Activated naive CD4-positive, alpha-beta T cell treated with Interleukin-2 at 50 U/mL for 16 hours (primary cell): ENCODE measurements around the gene EPHB1.
"Not testable (repeated sequence)": the region's sequence is repeated elsewhere in the genome, so short reads cannot be mapped to it uniquely, and the experiment has no call there.

Experiments used
- DNase-seq: peaks from one replicate; pipeline ENCODE4 v3.0.0-alpha.2; 2020

The EPHB1 gene

DNA sequence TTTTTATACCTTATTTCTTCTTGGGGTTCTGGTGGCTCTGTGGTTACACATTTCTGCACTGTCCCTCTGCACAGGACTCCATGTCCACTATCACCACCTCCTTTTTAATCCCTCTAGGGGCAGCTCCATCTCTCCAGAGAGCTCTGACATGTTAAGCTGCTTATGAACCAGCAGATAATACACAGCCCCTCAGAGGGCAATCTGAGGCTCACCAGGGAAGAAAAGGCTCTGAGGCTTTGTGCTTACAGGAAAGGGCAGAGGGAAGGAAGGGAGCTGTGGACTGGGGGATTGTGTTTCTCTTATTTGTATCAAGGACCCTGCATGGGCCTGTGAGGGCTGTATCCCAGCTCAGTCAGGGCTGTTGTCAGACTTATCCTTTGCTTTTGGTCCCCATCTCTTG, 164.5 kb downstream of the EPHB1 start:
- DNase-seq, result no peak

GRCh38 chr3:134964226-134964625, 169.2 kb downstream of the EPHB1 start:
- no peak for DNase-seq

GRCh38 chr3:134965865-134966481, 170.9 kb downstream of the EPHB1 start:
- no peak for DNase-seq

- DNase-seq, result no peak
Observed at GRCh38 chr3:134970895-134971294, 175.8 kb downstream of the EPHB1 start.

- DNase-seq, result no peak
Observed at GRCh38 chr3:134971306-134971705, 176.2 kb downstream of the EPHB1 start.

DNA sequence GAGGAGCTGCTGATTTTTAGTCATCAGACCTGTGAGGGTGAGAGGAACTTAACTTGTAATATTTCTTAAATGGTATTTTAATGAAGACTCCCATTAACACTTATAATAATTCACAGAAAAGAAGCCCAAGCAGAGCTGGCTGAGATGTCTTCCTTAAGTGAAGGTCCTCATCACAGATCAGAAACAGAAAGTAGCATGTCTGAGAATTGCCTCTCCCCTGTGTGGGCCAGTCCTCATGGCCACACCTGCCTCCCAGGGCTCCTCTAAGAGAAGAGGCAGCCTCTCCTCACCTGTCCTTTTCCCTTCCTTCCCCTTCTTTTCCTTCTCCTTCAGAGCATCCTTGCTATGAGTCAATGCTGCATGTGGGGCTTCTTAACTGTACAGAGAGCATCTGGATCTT, 176.8 kb downstream of the EPHB1 start:
- DNase-seq, result not testable (repeated sequence)

GRCh38 chr3:134972836-134973455, 177.9 kb downstream of the EPHB1 start:
- no peak for DNase-seq

- no peak for DNase-seq
Observed at GRCh38 chr3:134974624-134975023, 179.6 kb downstream of the EPHB1 start.

GRCh38 chr3:134976948-134977347, 181.9 kb downstream of the EPHB1 start:
- DNase-seq, result no peak

DNA sequence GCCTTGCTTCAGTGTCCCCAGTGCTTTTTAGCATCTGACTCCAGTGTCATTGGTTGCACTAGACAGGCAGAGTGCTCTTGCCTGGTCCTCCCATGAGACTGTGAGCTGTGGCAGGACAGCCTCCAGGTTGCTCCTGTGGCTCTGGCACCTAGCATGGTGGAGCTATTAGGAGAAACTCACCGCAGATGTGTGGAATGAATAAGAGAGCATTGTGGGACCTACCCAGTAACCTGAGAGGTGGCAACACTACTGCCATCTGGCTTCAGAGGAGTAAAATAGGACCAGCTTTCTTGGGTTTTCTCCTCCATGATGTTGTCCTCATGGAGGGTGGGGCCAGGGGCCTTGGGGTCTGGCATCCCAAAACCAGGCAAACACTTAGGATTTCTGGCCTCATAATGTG, 183.6 kb downstream of the EPHB1 start:
- no peak for DNase-seq

GRCh38 chr3:134985864-134986715, 191.0 kb downstream of the EPHB1 start:
- no peak for DNase-seq

- no peak for DNase-seq
Observed at GRCh38 chr3:134988666-134989065, 193.6 kb downstream of the EPHB1 start.

GRCh38 chr3:134991003-134991402, 195.9 kb downstream of the EPHB1 start:
- no peak for DNase-seq

DNA sequence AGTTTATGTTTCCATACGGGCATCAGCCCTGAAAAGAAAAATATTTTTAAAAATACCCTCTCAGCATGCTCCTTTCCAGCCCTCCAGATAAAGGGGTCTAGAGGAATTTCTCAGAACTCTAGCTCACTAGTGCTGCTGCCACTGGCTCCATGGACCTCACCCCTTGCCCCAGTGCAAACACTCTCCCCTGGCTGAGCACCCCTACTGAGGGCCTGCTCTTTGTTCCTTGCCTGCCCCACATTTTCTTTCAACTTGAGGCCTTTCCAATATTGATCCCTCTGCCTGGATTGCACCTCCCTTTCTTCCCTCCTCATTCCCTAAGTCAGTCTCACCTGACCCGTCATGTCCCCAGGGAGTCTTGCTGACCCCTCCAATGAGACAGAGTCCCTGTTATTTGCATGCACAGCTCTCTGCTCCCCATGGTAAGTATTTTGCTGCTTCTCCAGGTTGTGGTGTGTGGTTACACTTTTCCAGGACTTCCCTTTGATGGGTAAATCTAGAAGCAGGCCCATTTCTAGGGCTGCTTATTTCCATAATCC, 196.5 kb downstream of the EPHB1 start:
- no peak for DNase-seq

DNA sequence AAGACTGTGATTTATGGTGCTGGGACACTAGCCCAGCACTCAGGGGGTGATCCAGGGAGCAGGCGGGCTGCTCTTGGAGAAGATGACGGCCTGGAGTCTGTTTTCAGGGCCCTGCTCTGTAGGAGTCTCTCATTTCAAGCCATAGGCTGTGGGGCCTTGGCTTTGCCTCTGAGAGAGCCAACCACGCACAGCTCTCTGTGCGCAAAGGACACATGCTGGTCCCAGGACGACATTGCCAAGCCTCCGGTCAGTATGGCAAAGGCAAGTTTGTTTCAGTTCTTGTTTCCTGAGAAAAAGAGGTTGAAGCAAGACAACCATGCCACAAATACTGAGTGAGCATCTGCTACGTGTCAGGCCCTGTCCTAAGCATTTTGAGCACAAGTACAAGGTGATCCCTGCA, 197.1 kb downstream of the EPHB1 start:
- DNase-seq, result no peak

DNA sequence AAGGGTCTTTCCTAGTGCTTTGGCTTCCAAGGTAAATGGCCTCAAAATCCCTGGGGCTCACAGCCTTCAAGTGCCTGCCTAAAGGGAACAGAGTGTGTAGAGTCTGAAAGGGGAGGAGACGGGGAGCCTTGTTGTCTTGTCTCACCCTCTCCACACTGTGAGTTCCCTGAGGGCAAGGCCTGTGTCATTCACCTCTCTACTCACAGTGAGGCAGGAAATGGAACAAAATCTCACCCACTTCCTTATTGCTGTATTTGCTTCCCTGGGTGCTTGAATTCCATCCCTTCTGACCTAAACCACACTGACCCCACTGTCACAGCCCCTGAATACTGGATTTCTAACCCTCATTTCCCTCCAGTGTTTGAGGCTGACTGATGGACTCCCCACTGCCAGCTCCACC, 197.5 kb downstream of the EPHB1 start:
- no peak for DNase-seq

GRCh38 chr3:134993011-134993410, 198.0 kb downstream of the EPHB1 start:
- no peak for DNase-seq

DNA sequence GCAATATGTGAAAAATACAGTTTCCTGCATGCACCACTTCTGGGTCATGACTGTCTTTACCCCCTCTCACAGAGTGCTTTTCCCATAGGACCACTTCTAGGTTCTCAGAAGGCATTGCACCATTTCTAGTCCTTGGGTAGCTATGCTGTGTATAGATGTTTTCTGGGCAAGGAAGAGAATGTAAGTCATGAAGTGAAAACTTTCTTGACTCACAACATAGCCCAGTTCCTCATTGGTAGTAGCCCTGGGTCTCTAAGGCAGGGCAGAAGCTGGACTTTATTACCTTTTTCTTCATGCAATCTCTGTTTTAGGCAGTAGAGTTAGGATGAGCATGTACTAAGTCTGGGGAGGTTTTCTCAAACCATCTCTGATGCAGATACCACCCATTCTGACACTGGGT, 203.1 kb downstream of the EPHB1 start:
- DNase-seq, result no peak

DNA sequence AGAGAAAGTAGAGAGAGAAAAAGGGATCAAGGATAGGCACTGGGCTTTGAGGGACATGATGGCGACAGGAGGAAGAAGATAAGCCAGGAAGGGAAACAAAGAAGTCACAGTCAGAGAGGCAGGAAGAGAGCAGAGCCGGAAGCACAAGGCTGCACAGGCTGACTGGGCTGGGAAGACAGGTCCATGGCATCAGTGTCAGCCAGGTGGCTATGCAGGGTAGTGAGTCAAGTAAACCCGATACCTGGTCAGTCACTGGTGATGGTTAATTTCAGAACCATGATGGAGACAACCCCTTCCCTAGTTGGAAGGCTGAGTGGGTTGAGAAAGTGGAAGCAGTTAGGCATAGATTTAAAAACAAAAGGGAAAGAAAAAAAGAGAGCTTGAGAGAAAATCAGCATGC, 203.8 kb downstream of the EPHB1 start:
- DNase-seq, result no peak

DNA sequence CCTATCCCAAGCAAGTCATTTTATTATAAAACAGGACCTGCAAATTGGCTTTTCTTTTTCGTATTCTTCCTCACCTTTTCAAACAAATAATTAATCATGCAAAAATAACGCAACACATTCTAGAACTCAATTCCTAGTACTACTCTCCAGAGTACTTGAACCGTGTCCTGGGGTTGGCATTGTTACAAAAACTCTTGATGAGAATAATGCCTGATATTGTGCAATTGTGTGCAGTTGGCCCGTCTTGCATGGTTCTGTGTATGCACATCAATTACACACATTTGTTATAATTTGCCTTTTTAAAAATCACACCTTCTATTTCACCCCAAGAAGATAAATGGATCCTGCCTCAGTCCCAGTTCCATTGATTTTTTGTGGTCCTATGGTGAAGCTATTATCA, 205.4 kb downstream of the EPHB1 start:
- no peak for DNase-seq

DNA sequence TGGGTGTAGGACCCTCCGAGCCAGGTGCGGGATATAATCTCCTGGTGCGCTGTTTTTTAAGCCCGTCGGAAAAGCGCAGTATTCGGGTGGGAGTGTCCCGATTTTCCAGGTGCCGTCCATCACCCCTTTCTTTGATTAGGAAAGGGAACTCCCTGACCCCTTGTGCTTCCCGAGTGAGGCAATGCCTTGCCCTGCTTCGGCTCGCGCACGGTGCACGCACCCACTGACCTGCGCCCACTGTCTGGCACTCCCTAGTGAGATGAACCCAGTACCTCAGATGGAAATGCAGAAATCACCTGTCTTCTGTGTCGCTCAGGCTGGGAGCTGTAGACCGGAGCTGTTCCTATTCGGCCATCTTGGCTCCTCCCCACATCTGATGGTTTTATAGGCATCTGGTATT, 210.6 kb downstream of the EPHB1 start:
- not testable (repeated sequence) for DNase-seq

GRCh38 chr3:135007607-135008006, 212.5 kb downstream of the EPHB1 start:
- no peak for DNase-seq

- DNase-seq, result no peak
Observed at GRCh38 chr3:135008326-135008725, 213.3 kb downstream of the EPHB1 start.

DNA sequence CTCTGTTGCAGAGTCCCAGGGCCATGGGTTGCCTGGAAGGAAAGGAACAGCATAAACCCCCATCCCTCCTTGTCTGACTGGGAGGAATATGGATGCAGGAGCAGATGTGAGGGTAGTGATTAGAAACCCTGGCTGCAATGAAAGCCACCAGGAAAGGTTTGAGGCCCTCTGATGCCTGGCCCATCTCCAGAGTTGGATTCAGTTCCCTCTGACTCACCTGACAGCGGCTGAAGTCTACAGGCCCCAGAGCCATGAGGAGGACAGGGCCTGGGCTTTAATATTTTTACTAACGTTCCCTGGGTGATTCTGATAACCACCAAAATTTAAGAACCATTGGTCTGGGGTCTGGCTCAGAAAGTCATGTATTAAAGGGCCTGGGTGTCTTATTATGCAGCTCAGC, 214.0 kb downstream of the EPHB1 start:
- no peak for DNase-seq
